Panc1 (cell line): ENCODE measurements around the gene RFC5. TPM values are rescaled to one million over a fixed set of nuclear protein-coding genes. Genes with fewer than 3 reads are reported as not detected.

Source experiments
- ATAC-seq: fragments of 200-7000 bp; cut with Tn5 transposase; 2 replicates; pipeline ENCODE4 v1.9.1; 2020; ENCODE audit warnings: mild to moderate bottlenecking, moderate library complexity
- BruUV-seq: library from RNA; stranded (reverse); fragments of 400-500 nt; replicated peaks from 2 replicates; lab custom pipeline; 2021; lab: Mats Ljungman, UMichigan
- CTCF ChIA-PET: fragments of 300-600 bp; sonication (Branson Sonifier 250); formaldehyde crosslinking; loops from one replicate; lab custom pipeline; 2022; ENCODE audit warnings: antibody characterized with exemption; lab: Charles Lee
- POLR2A ChIA-PET: fragments of 300-600 bp; sonication (Branson Sonifier 250); formaldehyde crosslinking; loops from one replicate; lab custom pipeline; 2022; ENCODE audit warnings: antibody characterized with exemption; lab: Charles Lee
- DNase-seq: peaks from one replicate; pipeline ENCODE4 v3.0.0-alpha.2; 2010; ENCODE audit warnings: low read depth, low spot score
- H3K27ac ChIP-seq: 2 replicates; pipeline ENCODE4 v1.5.1; 2011; ENCODE audit warnings: mild to moderate bottlenecking, low read length, inconsistent platforms
- H3K27me3 ChIP-seq: fragments of 200-500 bp; sonication (Bioruptor generic); 2 replicates; pipeline ENCODE4 v1.6.0; 2014; ENCODE audit warnings: low read length, inconsistent platforms; ENCODE audit not compliant: control insufficient read depth, insufficient read depth
- H3K36me3 ChIP-seq: fragments of 200-500 bp; sonication (Bioruptor generic); 2 replicates; pipeline ENCODE4 v1.5.1; 2014; ENCODE audit warnings: inconsistent platforms, mild to moderate bottlenecking, low read length, moderate library complexity; ENCODE audit not compliant: control insufficient read depth, insufficient read depth
- H3K4me1 ChIP-seq: 2 replicates; pipeline ENCODE4 v1.5.1; 2011; ENCODE audit warnings: inconsistent platforms, mild to moderate bottlenecking, low read length, moderate library complexity; ENCODE audit not compliant: control insufficient read depth, insufficient read depth
- H3K4me3 ChIP-seq, 2 experiments: 2 replicates each; pipeline ENCODE4 v1.5.1; 2011 to 2012; ENCODE audit warnings: low read depth in 2 of 2, low read length in 2 of 2, mild to moderate bottlenecking in 2 of 2, inconsistent platforms in 1 of 2, moderate library complexity in 1 of 2
- H3K9me3 ChIP-seq: fragments of 200-500 bp; sonication (Bioruptor generic); 2 replicates; pipeline ENCODE4 v1.5.1; 2014; ENCODE audit warnings: low read depth, mild to moderate bottlenecking, inconsistent platforms, low read length, moderate library complexity; ENCODE audit not compliant: control insufficient read depth, insufficient read depth
- CTCF ChIP-seq: fragments of 450-650 bp; IDR thresholded peaks from 2 replicates; pipeline ENCODE4 v1.5.1; 2017; ENCODE audit warnings: mild to moderate bottlenecking
- POLR2AphosphoS5 ChIP-seq: IDR thresholded peaks from 2 replicates; pipeline ENCODE4 v1.6.1; 2012; ENCODE audit warnings: mild to moderate bottlenecking, low read depth, low read length, moderate library complexity
- REST ChIP-seq, 2 experiments: IDR thresholded peaks; 2 replicates each; pipeline ENCODE4 v1.6.1; 2011 to 2012; ENCODE audit warnings: low read depth in 2 of 2, control low read depth in 1 of 2, low read length in 1 of 2, mild to moderate bottlenecking in 1 of 2, moderate library complexity in 1 of 2; ENCODE audit not compliant: insufficient read depth in 1 of 2
- SIN3A ChIP-seq: IDR thresholded peaks from 2 replicates; pipeline ENCODE4 v1.6.1; 2012; ENCODE audit warnings: low read depth, mild to moderate bottlenecking, low read length, moderate library complexity, borderline replicate concordance; ENCODE audit not compliant: insufficient read depth
- TCF7L2 ChIP-seq: IDR thresholded peaks from 2 replicates; pipeline ENCODE4 v1.6.1; 2011; ENCODE audit warnings: mild to moderate bottlenecking, low read depth, low read length, inconsistent platforms
- in situ Hi-C: cut with HindIII; loops from 2 replicates; pipeline ENCODE4 v1.10.0; 2016; ENCODE audit warnings: low sequenced_read_pairs, low pct_unique_long_range_greater_than_20kb
- intact Hi-C: fragments of 100-400 bp; cut with micrococcal nuclease; formaldehyde crosslinking; loops from one replicate; pipeline ENCODE4 v1.10.0; 2022; ENCODE audit not compliant: unreplicated experiment
- total RNA-seq: library from RNA; stranded (reverse); gene quantifications from one replicate; pipeline ENCODE4 v1.2.1, GENCODE V29; 2021; ENCODE audit not compliant: unreplicated experiment

RFC5 gene
- total RNA-seq, 1 experiment from 2014 or later, result 25.0 TPM

- DNase-seq (no peak), ATAC-seq (no peak)
- no peak overlapping the region for H3K4me3 ChIP-seq
- in situ Hi-C loops (no loop called here), intact Hi-C loops (no loop called here)
- H3K27me3 ChIP-seq, result no peaks in the 10 kb centered on the region
- H3K27ac ChIP-seq, result no peak overlapping the region
- peaks cover 4% of the 10 kb centered on the region for H3K36me3 ChIP-seq
- no peaks in the 10 kb centered on the region for H3K9me3 ChIP-seq
- ChIA-PET CTCF (no interaction called here), POLR2A (no interaction called here)
- no peaks in the 10 kb centered on the region for H3K4me1 ChIP-seq
- no TSS peak for BruUV-seq
- TF ChIP-seq TCF7L2 (no peak), SIN3A (no peak), POLR2AphosphoS5 (no peak), CTCF (no peak), REST (IDR thresholded peaks at IDR 0.05; ENCODE audit: insufficient read depth in 1 of 2, low read depth in 2 of 2, low read length in 1 of 2) (no peak)
Measured at GRCh38 chr12:118025168-118025567, 8.7 kb downstream of the RFC5 start.

GRCh38 chr12:118029166-118029565, 12.7 kb downstream of the RFC5 start:
- Histone ChIP-seq H3K27ac (no peak overlapping the region), H3K4me1 (no peaks in the 10 kb centered on the region), H3K27me3 (no peaks in the 10 kb centered on the region), H3K9me3 (no peaks in the 10 kb centered on the region), H3K36me3 (peaks cover 20% of the 10 kb centered on the region), H3K4me3 (no peak overlapping the region)
- DNase-seq (no peak), ATAC-seq (no peak)
- POLR2A ChIA-PET, result no interaction called here
- CTCF ChIA-PET, result no interaction called here
- intact Hi-C loops, result no loop called here
- in situ Hi-C loops, result no loop called here
- TF ChIP-seq POLR2AphosphoS5 (peak; percentile 40; the same call in 1 of the 2 replicates), SIN3A (no peak)
- BruUV-seq, result no TSS peak

GRCh38 chr12:118032188-118032587, 15.7 kb downstream of the RFC5 start:
- in situ Hi-C loops (no loop called here), intact Hi-C loops (loop anchor here (5.0 kb wide), 1 partner anchor 155 kb away; no protein-coding TSS in a partner anchor)
- H3K4me3 ChIP-seq, result no peak overlapping the region
- H3K27ac ChIP-seq, result no peak overlapping the region
- ChIA-PET POLR2A (interaction anchor here (0.5 kb wide), 1 partner anchor 9 kb away, joined by 9 read pairs; no protein-coding TSS in a partner anchor), CTCF (no interaction called here)
- peaks cover 37% of the 10 kb centered on the region for H3K36me3 ChIP-seq
- no peaks in the 10 kb centered on the region for H3K27me3 ChIP-seq
- H3K4me1 ChIP-seq, result 0 out of 2 replicates have a peak, but pooled peaks cover 5% of the 10 kb centered on the region
- no peak for DNase-seq
- ATAC-seq, result no peak
- no peaks in the 10 kb centered on the region for H3K9me3 ChIP-seq
- TF ChIP-seq CTCF (no peak), SIN3A (no peak)
- BruUV-seq, result no TSS peak
